ENCODE data around the gene SLMAP. TPM values are rescaled to one million over a fixed set of nuclear protein-coding genes. Genes with fewer than 3 reads are reported as not detected.

SLMAP gene
- total RNA-seq, 1 donor from 2014 or later: 71.5 TPM

DNA sequence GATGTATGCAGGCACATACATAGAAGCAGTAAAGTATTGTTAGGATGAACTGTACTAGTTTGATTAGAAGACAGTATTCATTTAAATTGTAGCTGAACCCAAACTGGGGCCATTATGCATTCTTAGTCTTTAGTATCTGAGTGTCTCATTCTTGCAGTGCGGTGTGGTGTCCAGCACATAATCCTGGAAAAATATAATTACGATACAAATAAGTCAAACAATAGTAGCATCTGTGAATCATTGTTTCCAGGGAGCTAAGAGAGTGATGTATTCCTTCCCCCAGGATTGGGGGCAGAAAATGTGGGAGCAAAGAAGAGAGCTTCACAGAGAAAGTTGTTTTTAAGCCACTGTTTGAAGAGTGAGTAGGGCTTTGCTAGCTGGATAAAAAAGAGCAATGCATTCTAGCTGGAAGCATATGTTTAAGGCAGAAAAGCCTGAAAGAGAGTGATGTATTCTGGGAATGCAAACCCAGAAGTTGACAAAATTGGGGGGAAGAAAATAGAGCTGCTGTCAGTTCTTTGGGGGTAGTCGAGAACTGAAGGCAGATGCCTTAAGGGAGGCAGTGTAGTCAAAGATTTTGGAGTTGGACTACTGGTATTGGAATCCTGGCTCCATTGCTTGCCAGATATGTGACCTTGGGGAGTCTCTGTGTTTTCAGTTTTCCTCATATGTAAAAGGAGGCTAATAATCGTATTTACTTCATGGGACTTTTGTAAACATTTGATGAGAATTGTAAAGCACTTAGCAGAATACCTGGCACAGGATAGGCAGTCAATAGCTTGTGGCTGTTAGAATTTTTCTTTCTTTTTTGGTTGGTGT, 14.1 kb downstream of the SLMAP start:
- H3K27me3 Mint-ChIP-seq (ENCODE audit: unreplicated experiment): no peaks in the 10 kb centered on the region
- no peak overlapping the region for H3K27ac Mint-ChIP-seq (ENCODE audit: unreplicated experiment)
- no peaks in the 10 kb centered on the region for H3K9me3 Mint-ChIP-seq (ENCODE audit: unreplicated experiment)
- peaks cover 9% of the 10 kb centered on the region for H3K36me3 Mint-ChIP-seq (ENCODE audit: unreplicated experiment)
- no peak overlapping the region for H3K4me3 Mint-ChIP-seq (ENCODE audit: unreplicated experiment)
- DNase-seq (ENCODE audit: extremely low spot score, unreplicated experiment): no peak
- TF ChIP-seq, protein P1, sequence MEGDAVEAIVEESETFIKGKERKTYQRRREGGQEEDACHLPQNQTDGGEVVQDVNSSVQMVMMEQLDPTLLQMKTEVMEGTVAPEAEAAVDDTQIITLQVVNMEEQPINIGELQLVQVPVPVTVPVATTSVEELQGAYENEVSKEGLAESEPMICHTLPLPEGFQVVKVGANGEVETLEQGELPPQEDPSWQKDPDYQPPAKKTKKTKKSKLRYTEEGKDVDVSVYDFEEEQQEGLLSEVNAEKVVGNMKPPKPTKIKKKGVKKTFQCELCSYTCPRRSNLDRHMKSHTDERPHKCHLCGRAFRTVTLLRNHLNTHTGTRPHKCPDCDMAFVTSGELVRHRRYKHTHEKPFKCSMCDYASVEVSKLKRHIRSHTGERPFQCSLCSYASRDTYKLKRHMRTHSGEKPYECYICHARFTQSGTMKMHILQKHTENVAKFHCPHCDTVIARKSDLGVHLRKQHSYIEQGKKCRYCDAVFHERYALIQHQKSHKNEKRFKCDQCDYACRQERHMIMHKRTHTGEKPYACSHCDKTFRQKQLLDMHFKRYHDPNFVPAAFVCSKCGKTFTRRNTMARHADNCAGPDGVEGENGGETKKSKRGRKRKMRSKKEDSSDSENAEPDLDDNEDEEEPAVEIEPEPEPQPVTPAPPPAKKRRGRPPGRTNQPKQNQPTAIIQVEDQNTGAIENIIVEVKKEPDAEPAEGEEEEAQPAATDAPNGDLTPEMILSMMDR (IDR thresholded peaks at IDR 0.05): no peak
- peaks cover 5% of the 10 kb centered on the region for H3K4me1 Mint-ChIP-seq (ENCODE audit: unreplicated experiment)

DNA sequence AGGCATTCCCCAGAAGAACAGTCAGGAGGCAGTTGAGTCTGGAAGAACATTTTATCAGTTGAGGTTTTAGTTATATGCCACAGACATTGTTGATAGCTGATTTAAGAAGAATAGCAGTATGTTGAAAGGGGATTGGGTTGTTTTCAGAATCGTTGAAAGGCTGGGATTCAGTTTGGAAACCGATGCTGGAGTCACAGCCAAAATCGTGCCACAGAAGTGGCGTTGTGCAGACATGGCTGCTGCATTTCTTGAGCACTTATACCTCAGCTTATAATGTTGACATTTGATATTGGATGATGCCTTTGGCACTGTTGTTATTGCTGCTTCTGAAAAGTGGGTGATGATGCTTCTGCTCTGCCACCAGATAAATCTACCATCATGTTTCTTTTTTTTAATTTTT, 16.1 kb downstream of the SLMAP start:
- TF ChIP-seq, protein P1 (IDR thresholded peaks at IDR 0.05): no peak
- Mint-ChIP-seq H3K27ac (ENCODE audit: unreplicated experiment) (no peak overlapping the region), H3K27me3 (ENCODE audit: unreplicated experiment) (no peaks in the 10 kb centered on the region), H3K4me1 (ENCODE audit: unreplicated experiment) (peaks cover 5% of the 10 kb centered on the region), H3K36me3 (ENCODE audit: unreplicated experiment) (peaks cover 3% of the 10 kb centered on the region), H3K9me3 (ENCODE audit: unreplicated experiment) (no peaks in the 10 kb centered on the region), H3K4me3 (ENCODE audit: unreplicated experiment) (no peak overlapping the region)
- DNase-seq (ENCODE audit: extremely low spot score, unreplicated experiment): no peak

DNA sequence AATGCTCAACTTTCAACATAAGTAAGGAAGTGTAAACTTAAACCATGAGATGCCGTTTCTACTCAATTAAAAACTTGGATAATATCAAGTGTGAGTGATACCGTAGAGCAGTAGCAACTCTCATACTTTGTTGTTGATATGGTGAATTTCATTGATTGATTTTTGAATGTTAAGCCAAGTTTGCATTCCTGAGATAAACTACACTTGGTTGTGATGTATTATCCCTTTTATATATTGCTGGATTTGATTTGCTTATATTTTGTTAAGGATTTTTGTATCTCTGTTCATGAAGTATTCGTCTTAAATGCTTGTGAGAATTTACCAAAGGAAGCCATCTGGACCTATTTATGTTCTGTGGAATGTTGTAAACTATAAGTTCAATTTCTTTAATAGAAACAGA, 21.7 kb downstream of the SLMAP start:
- H3K27ac Mint-ChIP-seq (ENCODE audit: unreplicated experiment): peak overlapping the region; percentile 56
- DNase-seq (ENCODE audit: extremely low spot score, unreplicated experiment): no peak
- no peaks in the 10 kb centered on the region for H3K27me3 Mint-ChIP-seq (ENCODE audit: unreplicated experiment)
- no peaks in the 10 kb centered on the region for H3K36me3 Mint-ChIP-seq (ENCODE audit: unreplicated experiment)
- TF ChIP-seq, protein P1 (IDR thresholded peaks at IDR 0.05): no peak
- no peak overlapping the region for H3K4me3 Mint-ChIP-seq (ENCODE audit: unreplicated experiment)
- peaks cover 11% of the 10 kb centered on the region for H3K4me1 Mint-ChIP-seq (ENCODE audit: unreplicated experiment)
- no peaks in the 10 kb centered on the region for H3K9me3 Mint-ChIP-seq (ENCODE audit: unreplicated experiment)

DNA sequence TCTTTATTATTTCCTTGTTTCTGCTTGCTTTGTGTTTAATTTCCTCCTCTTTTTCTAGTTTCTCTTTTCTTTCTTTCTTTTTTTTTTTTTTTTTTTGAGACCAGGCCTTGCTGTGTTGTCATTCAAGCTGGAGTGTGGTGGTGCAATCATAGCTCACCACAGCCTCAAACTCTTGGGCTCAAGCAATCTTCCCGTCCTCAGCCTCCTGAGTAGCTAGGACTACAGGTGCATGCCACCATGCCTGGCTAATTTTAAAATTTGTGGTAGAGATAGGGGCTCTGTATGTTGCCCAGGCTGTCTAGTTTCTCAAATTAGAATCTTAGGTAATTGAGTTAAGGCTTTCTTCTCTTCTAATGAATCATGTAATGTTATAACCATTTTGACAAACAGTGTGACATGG, 22.4 kb downstream of the SLMAP start:
- H3K36me3 Mint-ChIP-seq (ENCODE audit: unreplicated experiment): no peaks in the 10 kb centered on the region
- no peaks in the 10 kb centered on the region for H3K27me3 Mint-ChIP-seq (ENCODE audit: unreplicated experiment)

DNA sequence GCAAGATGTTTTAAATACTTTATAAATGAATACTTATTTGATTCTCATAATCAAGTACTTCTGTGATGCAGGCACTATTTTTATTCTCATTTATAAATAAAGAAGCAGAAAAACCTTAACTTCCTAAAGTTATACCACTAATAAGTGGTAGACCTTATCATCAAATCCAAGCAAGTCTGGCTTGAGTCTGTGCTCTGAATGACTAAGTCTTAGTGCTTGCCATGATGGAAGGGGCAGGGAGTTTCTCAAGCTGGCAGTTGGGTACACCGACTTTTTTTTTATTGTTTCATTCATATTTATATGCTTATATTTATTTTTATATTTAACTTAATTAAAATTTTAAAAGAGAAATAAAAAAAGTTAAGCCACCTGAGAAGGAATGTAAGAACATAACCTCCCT, 23.6 kb downstream of the SLMAP start:
- TF ChIP-seq, protein P1 (IDR thresholded peaks at IDR 0.05): no peak
- Mint-ChIP-seq H3K4me3 (ENCODE audit: unreplicated experiment) (no peak overlapping the region), H3K9me3 (ENCODE audit: unreplicated experiment) (no peaks in the 10 kb centered on the region), H3K36me3 (ENCODE audit: unreplicated experiment) (no peaks in the 10 kb centered on the region), H3K27ac (ENCODE audit: unreplicated experiment) (no peak overlapping the region), H3K27me3 (ENCODE audit: unreplicated experiment) (no peaks in the 10 kb centered on the region), H3K4me1 (ENCODE audit: unreplicated experiment) (peaks cover 15% of the 10 kb centered on the region)
- DNase-seq (ENCODE audit: extremely low spot score, unreplicated experiment): no peak

More for the DNA sequence above, 22.4 kb downstream of the SLMAP start:
- TF ChIP-seq, protein P1 (IDR thresholded peaks at IDR 0.05): no peak
- peaks cover 15% of the 10 kb centered on the region for H3K4me1 Mint-ChIP-seq (ENCODE audit: unreplicated experiment)
- H3K27ac Mint-ChIP-seq (ENCODE audit: unreplicated experiment): peak overlapping the region; percentile 27
- no peak overlapping the region for H3K4me3 Mint-ChIP-seq (ENCODE audit: unreplicated experiment)
- H3K9me3 Mint-ChIP-seq (ENCODE audit: unreplicated experiment): no peaks in the 10 kb centered on the region
- DNase-seq (ENCODE audit: extremely low spot score, unreplicated experiment): no peak
